HG02623 (cell line): ENCODE data around the gene HOXA1.
A peak's percentile ranks its signal among the peaks of the same experiment; 100 is the strongest.

Experiments
- ATAC-seq: cut with Tn5 transposase; IDR thresholded peaks from one replicate; pipeline ENCODE4 v1.9.1; 2021; ENCODE audit warnings: moderate library complexity; ENCODE audit not compliant: unreplicated experiment

The HOXA1 gene

DNA sequence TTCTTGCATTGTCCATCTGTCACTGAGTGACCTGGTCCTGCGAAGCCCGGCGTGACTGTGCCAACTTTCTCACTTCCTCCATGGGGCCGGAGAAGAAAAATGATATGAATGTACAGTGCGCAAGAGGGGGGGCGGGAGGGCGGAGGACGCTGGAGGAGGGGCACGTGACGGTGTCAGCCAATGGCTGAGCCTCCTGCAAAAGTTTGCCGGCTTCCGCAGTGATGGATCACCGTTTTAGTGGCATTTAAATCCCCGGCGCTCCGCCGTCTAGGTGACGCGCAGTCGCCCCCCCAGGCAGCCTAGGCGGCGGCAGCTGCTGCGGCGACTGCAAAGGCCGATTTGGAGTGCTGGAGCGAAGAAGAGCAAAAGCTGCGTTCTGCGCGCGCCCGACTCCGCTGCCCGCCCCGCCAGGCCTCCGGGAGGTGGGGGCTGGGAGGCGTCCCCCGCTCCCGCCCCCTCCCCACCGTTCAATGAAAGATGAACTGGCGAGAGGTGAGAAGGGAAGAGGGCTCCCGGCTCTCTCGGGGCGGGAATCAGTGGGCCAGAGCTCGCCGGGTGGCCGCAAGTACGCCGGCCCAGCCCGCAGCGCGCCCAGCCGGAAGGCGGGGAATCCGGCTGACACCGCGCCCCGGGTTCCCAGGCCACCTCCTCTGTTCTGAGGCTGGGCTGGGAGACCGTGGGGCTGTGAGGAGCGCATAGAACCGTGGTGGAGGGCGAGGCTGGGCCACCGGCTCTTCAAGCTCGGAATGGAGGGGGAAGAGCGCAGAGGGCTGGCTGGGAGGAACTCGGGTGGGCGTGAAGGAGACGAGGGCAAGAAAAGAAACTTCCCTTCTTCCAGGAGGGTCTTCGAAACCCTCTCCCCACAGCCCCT, at the start of gene HOXA1:
HOXA1 (minus strand) TSS at position 104 of the 871 bp plus-strand sequence; CDS start at position 16, 88 bp downstream.
- peak; percentile 71 for ATAC-seq

DNA sequence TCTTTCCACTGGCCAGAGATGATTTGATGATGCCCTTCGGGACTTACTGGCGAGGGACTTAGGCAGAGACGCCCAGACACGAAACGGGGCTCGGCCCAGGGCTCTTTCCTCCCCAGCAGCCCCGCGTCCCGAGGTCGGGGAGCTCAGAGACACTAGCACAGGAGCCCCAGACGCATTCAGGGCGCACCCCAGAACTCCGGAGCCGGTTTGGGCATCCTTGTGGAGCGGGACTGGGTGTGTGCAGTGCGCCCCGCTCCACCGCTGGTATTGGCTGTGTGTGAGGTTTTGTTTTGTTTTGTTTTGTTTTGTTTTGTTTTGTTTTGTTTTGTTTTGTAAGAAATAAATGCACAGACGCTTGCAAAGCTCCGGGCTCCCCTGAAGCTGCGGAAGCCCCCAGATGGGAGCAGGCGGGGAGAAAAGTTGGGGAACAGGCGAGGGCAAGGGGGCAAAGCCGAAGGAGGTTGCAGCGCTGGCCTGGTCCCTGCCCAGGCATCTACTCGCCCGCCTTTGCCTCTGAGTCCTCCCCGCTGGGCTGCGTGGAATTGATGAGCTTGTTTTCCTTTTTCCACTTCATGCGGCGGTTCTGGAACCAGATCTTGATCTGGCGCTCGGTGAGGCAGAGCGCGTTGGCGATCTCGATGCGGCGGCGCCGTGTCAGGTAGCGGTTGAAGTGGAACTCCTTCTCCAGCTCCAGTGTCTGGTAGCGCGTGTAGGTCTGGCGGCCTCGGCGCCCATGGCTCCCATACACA, 49.5 kb upstream of the HOXA1 start:
- no peak for ATAC-seq

DNA sequence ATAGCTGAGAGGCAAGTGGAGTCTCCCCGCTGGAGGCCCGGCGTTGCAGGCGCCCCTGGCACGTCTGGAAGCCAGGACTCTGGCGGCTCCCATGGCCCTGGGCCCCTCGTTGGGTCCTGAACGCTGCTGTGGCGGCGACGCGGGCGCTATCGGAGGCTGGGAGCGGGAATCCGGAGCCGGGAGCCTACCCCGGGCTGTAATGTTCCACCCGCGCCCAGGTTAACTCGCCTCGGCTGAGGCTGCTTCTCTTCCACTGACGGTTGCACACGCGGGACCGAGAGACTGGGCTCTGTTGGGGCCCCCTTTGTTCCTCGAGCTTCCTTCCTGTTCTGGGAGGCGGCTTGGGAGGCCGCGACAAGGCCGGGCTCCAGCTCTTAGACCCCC, 49.0 kb upstream of the HOXA1 start:
- no peak for ATAC-seq

DNA sequence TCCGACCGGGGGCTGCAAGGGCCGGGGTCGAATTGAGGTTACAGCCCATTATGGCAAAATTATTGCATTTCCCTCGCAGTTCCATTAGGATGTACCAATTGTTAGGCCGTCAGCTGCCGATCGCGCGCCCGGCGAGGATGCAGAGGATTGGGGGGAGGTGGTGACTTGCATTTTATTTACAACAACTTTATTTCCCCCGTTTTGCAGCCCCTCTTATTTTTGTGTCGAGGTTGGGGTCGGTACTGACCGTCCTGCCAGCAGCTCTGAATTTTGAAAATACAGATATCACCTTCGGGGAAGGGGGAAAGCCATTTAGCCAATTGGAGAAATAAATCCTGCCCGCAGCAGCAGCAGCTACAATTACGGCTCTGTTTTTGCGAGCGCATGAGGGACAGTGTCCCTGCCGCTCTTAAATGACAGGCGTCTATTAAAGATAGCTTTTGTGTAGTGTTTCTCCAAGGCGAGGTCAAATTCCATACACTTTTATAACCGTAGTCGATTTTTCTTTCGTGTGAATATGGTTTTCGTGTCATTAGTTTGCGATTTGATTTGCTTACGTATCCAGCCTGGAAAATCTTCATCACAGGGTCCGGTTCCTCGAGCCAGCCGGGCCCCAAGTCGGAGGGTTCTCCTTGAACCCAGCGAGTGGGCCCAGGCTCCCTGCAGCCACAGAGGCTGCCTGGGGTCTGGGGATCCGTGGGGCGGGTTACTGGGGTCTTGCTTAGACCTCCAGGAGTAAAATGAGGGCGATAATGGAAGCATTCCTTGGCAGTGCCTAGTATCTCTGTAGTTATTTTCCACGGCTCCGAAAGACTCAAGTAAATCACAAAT, 48.4 kb upstream of the HOXA1 start:
- no peak for ATAC-seq

DNA sequence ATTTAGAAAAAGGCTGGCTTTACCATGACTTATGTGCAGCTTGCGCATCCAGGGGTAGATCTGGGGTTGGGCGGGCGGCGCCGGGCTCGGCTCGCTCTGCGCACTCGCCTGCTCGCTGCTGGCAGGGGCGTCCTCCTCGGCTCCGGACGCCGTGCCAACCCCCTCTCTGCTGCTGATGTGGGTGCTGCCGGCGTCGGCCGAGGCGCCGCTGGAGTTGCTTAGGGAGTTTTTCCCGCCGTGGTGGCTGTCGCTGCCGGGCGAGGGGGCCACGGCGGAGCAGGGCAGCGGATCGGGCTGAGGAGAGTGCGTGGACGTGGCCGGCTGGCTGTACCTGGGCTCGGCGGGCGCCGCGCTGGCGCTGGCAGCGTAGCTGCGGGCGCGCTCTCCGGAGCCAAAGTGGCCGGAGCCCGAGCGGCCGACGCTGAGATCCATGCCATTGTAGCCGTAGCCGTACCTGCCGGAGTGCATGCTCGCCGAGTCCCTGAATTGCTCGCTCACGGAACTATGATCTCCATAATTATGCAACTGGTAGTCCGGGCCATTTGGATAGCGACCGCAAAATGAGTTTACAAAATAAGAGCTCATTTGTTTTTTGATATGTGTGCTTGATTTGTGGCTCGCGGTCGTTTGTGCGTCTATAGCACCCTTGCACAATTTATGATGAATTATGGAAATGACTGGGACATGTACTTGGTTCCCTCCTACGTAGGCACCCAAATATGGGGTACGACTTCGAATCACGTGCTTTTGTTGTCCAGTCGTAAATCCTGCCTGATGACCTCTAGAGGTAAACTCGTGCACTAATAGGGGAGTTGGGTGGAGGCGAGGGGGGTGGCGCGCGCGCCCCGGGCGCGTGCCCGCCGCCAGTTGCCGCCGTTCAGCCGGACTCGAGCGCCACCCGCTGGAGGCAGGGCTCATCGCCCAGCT, 47.5 kb upstream of the HOXA1 start, which contains the start of gene HOXA5:
HOXA5 (minus strand) TSS at position 659 of the 927 bp plus-strand sequence; CDS start at position 585, 74 bp downstream.
- ATAC-seq, result no peak

DNA sequence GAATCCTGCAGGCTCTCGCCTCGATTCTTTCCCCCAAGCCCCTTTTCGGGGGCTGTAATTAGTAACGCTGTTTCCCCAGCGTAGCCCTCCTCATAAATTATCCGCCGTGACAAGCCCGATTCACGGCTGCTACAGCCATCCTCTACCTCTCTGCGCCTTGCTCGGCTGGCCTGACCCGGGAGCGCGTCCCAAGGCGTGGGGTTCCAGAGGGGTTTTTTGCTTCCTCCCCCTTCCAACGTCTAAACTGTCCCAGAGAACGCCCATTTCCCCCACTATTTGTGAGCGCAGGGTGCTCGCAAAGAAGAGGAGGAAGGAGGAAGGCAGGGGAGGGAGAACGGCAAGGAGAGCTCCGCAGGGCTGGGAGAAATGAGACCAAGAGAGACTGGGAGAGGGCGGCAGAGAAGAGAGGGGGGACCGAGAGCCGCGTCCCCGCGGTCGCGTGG, 46.8 kb upstream of the HOXA1 start:
- no peak for ATAC-seq

DNA sequence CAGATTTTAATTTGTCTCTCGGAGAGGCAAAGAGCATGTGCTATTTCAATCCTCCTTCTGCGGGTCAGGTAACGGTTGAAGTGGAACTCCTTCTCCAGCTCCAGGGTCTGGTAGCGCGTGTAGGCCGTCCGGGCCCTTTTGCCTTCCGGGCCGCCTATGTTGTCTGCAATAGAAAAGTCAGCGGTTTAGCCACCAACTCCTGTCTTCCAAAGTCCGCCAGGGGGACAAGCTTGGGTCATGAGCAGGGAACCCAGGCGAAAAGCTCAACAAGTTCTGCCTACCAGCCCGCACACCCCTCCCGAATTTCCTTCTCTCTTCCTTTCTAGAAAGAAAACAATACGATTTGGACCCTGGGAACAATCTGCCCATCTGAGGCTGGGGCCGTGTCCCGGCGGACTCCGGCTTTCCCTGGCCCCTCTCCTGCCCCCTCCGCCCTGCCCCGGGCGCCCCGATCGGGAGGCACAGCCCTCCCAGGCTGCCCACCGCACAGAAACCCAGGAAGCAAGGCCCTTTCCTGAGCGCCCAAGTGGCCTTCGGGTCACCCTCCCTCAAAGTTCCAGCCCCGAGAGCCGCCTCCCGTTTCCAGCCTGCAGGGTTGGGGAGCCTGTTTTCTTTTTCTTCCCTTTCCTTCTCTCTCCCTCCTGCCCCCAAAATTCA, 46.3 kb upstream of the HOXA1 start:
- no peak for ATAC-seq

DNA sequence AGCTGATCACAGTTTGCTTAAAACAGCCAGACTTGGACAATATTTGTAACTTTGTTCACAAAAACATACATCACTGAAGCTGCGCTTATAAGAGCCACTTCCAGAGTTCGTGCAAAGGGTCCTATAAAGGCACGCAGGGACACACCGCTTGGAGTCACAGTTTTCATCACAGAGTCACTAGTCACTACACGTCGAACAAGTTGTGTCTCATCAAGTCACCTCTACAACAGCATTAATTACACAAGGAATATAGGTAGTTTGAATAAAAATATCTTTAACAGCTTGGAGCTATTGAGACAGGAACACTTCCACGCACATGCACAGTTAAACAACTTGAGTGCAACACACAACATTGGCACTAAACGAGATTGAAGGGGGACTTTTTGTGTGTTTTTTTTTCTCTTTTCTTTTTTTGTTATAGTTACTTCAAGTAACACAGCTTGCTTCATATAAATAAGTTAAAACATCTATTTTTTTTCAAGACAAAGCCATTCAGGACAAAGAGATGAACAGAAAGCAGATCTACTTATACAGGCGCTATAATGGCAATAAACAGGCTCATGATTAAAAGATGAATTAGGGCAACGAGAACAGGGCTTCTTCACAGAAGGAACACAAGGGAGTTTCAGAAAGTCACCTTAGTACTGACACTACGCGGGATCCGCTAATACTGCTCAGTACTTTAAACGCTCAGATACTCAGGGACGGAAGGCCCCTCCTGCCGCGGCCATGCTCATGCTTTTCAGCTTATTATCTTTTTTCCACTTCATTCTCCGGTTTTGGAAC, 45.5 kb upstream of the HOXA1 start:
- no peak for ATAC-seq

DNA sequence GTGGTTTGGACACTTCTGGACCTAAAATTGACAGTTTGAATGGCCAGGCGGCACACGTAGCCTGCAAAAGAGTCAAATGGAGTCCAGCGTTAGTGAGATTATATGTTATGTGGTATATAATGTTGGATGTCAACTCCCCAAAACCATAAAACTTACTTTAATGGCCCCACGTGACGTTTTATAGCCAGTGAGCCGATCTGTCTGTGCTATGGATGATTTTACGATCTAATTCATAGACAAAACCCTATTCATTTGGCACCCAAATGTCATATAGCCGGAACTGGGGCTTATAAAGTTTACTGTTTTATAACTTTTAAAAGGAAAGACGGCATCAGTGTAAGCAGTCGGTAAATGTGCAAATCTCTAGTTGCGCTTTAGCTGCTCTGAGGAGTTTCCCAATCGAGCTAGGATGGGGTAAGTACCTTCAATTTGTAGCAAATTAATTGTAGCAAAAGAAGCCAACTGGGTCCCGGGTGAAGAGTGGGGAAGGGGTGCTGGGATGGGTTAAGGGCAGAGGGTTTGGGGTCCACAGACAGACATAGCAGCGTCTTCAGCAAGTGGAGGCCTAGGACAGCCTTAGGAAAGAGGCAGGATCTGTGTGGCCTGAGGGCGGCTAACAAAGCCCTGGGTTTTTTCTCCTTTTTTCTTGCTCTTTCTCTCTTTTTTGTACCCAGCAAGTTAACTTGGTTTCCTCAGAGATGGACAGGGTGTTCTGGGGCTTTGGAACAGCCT, 44.5 kb upstream of the HOXA1 start:
- no peak for ATAC-seq

DNA sequence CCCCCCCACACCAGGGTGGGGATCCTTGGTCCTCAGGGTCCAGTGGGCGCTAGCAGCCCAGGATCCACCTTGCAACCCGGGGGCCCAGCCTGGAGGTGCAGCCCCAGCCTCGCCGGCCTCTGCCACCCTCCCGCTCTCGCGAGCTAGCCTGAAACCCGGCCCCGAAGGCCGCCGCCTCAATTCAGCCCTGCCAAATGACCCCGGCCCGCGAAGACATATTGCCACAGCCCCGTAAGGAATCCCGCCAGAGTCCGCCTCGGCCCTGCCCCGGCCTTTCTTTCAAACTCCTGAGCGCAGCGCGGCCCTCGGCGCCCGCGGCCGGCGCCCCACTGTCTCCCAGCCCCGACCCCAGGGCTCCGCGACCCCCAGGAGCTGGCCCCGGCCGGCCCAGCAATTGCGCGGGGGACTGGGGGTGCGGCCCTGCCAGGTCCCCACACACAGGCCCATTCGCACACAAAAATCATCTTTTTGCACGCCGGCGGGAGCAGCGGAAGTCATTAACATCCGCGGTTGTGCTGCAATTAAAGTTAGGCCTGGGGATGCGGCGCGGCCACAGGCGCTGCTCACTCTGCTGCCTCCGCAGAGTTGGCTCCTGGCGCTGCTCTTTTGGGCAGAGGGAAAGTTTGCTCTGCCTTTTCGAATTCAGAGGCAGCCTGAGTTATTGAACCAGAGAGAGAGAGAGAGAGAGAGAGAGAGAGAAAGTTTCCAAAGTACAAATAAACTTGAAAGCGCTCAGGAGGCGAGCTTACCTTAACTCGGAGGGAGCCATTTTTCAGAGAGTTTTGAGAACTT, 43.7 kb upstream of the HOXA1 start:
- ATAC-seq, result no peak

DNA sequence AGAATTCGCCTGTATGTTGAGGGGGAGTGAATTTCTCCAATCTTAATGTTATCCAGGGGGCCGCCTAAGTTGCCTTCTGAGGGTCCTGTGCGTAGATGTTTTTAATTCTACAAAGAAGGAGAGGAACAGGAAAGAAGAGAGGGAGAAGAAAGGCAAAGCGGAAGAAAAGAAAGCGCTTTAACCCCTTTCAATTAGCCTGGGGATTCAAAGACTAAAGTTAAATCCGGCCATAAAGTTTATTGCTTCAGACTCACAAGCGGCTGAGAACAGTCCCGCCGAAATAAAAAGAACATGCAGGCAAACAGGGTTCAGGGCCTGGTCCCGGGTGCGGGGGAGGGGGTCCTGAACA, 43.2 kb upstream of the HOXA1 start:
- ATAC-seq, result no peak

DNA sequence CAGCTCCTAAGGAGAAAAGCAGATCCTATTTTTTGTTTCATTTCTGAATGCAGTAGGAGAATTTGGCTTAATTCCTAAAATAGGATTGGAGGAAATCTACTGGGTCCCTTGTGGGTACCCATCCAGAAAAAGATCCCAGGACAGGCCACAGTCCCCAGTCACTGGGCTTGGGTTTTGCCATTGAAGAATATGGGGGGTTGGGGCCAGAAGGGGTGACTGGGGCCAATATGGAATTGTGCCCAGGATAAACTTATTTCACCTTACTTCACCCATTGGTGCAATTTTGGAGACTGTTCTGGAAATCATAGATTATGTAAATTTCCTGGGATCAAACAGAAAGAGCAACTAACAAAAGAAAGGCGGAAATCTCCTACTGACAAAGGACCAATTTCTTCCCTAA, 42.7 kb upstream of the HOXA1 start:
- ATAC-seq, result no peak

DNA sequence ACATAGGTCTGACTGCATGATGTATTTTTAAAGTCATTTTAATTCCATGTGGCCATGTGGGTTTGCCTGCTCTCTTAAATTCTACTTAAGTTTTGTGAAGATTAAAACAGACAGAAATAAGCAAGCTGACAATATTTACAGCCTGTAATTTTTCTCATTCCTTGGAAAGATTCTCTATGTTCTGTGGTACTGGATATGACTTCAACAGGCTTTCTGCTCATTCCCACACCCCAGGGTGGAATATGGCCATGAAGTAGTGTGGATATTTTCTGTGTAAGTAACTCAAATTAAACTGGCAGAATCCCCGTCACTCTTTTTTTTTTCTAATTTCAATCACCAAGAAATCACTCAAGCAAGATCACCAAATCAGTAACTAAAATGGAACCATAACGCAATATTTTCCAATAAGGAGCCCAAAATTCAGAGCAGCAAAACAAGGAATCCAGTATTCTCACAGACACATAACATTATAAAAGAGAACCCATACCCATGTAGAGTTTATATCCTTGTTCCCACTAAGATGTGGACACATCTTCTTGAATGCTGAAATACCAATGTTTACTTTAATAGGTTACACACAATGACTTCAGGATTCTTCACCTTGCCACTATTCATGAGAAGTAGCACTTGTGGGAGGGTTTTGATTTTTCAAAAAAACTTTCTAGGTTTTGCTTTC, 42.0 kb upstream of the HOXA1 start:
- ATAC-seq, result no peak

DNA sequence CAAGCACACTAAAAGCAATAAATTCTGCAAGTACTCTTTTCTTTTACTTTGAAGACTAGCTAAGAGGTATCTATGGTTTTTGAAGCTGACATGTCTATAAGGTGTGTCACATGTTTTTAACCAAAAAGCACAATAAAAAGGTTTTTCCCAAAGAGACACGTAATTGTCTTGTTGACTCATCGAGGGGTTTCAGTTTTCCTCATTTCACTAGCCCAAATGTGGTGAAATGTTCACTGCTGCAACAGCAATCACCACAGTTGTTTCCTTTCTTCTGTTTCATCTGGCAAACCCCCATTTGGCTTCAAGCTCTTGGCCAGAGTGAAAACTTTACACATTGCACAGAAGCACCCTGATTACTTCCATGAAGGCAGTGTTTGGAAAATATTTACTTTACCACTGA, 38.6 kb upstream of the HOXA1 start:
- no peak for ATAC-seq

DNA sequence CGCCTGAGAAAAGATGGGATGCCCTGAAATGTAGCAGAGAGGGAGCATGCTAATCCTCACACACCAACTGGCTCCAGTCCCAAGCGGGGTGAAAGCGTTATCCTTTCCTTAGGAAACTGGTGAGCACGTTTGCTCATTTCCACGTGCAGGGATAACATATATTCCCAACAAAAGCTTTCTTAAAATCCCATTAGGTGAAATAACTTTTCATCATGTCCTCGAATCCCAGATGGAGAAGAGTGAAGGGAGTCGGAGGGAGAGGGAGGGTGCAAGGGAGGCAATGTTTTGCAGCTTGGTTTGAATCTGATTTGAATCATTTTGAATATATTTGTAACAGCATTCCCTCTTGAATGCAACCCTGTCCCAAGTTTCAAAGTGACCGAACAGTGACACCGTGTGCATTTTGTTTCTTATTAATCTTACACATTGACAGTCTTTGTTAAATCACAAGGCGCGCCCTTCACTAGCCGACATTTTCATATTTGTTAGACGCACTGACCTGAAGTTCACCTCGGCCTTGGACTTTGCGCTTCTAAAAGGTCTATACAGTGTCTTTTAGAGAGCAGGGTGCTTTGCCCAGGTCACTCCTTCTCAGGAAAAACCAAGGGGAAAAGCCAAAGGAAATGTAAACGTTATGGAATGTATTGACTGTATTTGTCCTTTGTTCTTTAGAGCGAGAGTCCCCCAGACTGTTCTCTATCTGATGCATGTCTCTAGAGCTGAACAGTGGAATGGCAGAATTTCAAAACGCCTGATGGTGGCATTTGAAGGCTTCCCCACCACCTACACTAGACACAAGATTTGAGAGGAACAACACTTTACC, 37.8 kb upstream of the HOXA1 start:
- no peak for ATAC-seq

DNA sequence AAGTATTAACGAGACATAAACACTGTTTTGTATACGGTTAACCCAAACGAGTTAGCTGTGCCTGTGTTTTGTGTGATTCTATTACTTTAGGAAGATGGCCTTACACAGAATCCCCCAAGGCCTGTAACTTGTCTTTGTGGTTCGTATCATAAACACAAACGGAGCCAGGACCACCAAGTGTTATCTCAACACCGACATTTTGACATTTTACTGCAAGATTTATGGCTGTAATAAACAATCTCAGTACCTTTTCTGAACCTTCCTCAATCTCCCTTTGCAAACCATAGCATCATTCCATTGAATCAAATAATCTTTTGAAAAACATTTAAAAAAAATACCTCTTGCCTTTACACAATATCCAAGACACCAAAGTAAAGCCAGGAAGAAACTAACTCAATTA, 37.2 kb upstream of the HOXA1 start:
- no peak for ATAC-seq
